CD4-positive, alpha-beta T cell treated with Interleukin-10 for 1 hour (primary cell): ENCODE data around the gene SH2D7.
"Not testable (repeated sequence)": the region's sequence is repeated elsewhere in the genome, so short reads cannot be mapped to it uniquely, and the experiment has no call there.

Experiments
- DNase-seq: peaks from one replicate; pipeline ENCODE4 v3.0.0-alpha.2; 2020

The SH2D7 gene

DNA sequence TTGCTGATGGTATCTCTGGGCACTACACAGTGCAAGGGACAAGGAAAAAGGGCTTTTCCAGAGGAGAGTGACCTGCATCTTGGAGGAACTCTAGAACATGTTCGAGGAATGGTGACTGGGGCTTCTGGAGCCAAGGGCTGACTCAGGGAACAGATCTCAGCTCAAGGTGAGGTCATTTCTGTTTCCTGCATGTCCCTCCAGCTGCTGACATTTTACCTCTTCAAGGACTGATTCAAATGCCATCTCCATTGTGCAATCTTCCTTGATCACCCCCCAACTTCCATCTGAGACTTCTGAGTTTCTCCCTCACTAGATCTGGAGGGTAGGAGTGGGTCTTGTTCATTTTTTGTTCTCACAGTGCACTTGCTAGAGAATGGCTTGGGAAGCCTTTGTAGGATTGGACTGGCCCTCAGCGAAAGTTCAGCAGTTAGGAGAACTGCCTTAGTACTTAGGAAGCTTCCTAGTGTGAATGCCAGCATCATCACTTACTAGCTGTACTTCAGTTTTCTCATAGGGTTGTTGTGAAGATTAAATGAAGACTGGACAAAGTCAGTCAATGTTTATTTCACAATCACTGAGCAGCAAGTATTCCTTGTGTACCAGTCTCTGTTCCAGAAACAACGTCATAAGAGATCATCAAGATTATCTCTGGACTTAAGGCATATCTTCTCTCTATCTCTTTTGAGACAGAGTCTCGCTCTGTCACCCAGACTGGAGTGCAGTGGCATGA, 54.2 kb downstream of the SH2D7 start:
- no peak for DNase-seq

DNA sequence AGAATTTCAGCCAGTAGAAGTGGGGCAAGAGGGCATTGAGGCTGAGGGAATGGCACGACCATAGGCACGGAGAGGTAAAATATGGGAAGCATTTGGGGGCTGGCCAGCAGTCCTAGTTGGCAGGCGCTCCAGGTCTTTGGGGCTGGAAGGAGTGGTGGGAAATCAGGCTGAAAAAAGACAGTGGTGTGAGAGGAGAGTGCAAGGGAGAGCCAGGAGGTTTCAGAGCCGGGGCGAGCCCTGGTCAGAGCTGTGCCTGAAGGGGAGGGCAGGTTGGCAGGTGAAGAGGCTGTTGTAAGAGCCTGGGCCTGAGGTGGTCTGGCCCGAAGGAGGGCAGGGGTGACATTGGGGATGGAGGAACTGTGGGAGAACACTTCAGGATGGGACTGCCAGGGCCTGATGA, 55.2 kb downstream of the SH2D7 start:
- DNase-seq = no peak

- DNase-seq = no peak
Measured at GRCh38 chr15:78148392-78149067, 56.2 kb downstream of the SH2D7 start.

DNA sequence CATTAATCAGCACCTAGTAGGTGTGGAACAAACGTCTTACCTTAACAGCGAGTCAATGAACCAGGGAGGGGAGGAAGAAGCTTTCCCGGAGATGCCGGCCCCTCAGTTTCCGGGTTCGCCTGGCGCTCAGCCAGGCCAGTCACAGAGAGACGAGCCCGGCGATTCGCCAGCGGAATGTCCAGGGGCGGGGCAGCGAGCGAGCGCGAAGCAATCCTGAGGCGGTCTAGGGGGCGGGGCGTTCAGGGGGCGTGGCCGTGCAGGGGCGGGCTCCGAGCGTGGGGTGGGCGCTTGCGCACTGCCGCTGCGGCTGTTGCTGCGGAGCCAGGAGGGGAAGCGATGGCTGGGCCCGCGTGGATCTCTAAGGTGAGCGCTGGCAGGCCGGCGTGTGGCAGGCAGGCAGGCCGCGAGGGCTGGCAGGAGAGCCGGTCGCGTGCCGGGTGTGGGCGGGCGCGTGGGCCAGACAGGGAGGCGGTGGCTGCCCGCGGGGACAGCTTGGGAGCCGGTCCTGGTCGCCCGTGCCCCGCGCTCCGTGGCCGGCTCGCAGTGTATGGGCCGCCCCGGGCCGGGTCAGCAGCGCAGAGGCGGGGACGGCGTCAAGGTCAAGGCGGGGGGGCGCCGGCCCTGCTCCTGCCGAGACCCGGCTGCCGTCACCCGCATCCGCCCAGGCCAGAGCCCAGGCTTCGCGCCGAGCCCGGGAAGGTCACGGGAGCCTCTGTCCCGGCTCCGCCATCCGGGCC, 56.9 kb downstream of the SH2D7 start, which contains the start of gene IDH3A:
Gene IDH3A, plus strand, starts transcription at position 295 of the 737 bp plus-strand sequence. Its CDS starts 42 bp downstream, at position 337.
- peak; percentile 99 for DNase-seq

DNA sequence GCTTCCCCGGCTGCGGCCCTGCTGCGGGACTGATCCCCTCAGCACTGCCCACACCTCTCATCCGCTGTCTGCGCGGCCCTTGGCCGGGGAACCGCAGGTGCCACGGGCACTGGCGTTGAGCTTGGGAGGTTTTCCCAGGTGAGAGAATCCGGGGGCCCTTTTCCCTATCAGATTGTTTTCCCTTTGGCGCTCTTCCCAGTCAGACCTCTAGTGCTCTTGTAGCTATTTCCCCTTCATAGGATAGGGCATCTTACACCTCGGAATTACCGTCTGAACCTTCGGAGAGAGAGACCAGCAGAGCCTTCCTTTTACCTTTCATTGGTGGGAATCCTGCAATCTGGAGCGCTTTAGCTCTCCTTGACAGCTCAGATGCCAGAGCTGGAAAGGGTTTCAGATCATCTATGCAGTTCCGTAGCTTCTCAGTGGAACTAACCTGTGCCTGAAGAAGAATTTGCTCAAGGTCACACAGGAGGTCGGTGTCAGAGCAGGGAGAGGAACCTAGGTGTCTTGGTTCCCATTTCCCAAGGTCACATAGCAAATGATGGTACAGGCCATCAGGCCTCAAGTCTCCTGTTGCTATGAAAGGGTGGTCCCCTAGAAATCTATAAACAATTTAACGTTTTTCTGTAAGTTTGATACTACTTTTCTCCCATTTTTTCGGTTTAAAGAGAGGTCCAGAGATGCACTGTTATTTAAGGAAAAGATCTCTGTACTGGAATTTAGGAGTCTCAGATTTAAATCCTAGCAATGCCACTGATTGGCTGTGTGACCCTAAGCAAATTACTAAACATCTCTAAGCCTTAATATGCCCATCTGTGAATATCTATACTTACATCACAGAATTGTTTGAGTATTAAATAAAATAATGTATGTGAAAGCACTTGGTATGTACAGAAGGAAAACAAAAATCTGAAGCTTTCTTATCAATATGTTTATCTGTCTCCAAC, 57.7 kb downstream of the SH2D7 start:
- DNase-seq = no peak

GRCh38 chr15:78151075-78151474, 58.7 kb downstream of the SH2D7 start:
- not testable (repeated sequence) for DNase-seq
